Measurements from ENCODE around the gene FAR2.
"Not testable (repeated sequence)": the region's sequence is repeated elsewhere in the genome, so short reads cannot be mapped to it uniquely, and the experiment has no call there.

The FAR2 gene

GRCh38 chr12:29234552-29234951 lies 85.5 kb downstream of the FAR2 start:
- no peak for DNase-seq (ENCODE audit: low read depth in 3 of 3)

GRCh38 chr12:29234965-29235626 lies 86.0 kb downstream of the FAR2 start:
- no peak for DNase-seq (ENCODE audit: low read depth in 3 of 3)

GRCh38 chr12:29238822-29239291 lies 89.8 kb downstream of the FAR2 start:
- no peak for DNase-seq (ENCODE audit: low read depth in 3 of 3)

- DNase-seq (ENCODE audit: low read depth in 3 of 3): no peak
These were observed 90.3 kb downstream of the FAR2 start for GRCh38 chr12:29239336-29239735.

- DNase-seq (ENCODE audit: low read depth in 3 of 3): no peak
These were observed 91.4 kb downstream of the FAR2 start for GRCh38 chr12:29240441-29240840.

- DNase-seq (ENCODE audit: low read depth in 3 of 3): no peak
These were observed 92.9 kb downstream of the FAR2 start for GRCh38 chr12:29241821-29242591.

- DNase-seq (ENCODE audit: low read depth in 3 of 3): no peak
These were observed 93.9 kb downstream of the FAR2 start for GRCh38 chr12:29242921-29243431.

GRCh38 chr12:29244159-29244765 lies 95.2 kb downstream of the FAR2 start:
- no peak for DNase-seq (ENCODE audit: low read depth in 3 of 3)

GRCh38 chr12:29245246-29245645 lies 96.2 kb downstream of the FAR2 start:
- DNase-seq (ENCODE audit: low read depth in 3 of 3): no peak

GRCh38 chr12:29249930-29250329 lies 100.9 kb downstream of the FAR2 start:
- no peak for DNase-seq (ENCODE audit: low read depth in 3 of 3)

GRCh38 chr12:29253906-29254625 lies 105.0 kb downstream of the FAR2 start:
- DNase-seq (ENCODE audit: low read depth in 3 of 3): no peak

- DNase-seq (ENCODE audit: low read depth in 3 of 3): no peak
These were observed 106.0 kb downstream of the FAR2 start for GRCh38 chr12:29255042-29255441.

- DNase-seq (ENCODE audit: low read depth in 3 of 3): no peak
These were observed 107.5 kb downstream of the FAR2 start for GRCh38 chr12:29256598-29256997.

- DNase-seq (ENCODE audit: low read depth in 3 of 3): not testable (repeated sequence)
These were observed 108.6 kb downstream of the FAR2 start for GRCh38 chr12:29257687-29258086.

- no peak for DNase-seq (ENCODE audit: low read depth in 3 of 3)
These were observed 115.3 kb downstream of the FAR2 start for GRCh38 chr12:29264424-29264823.

- DNase-seq (ENCODE audit: low read depth in 3 of 3): no peak
These were observed 120.8 kb downstream of the FAR2 start for GRCh38 chr12:29269706-29270408.

- DNase-seq (ENCODE audit: low read depth in 3 of 3): no peak
These were observed 121.4 kb downstream of the FAR2 start for GRCh38 chr12:29270446-29270845.

GRCh38 chr12:29273178-29273843 lies 124.2 kb downstream of the FAR2 start:
- DNase-seq (ENCODE audit: low read depth in 3 of 3): no peak

GRCh38 chr12:29275834-29276233 lies 126.8 kb downstream of the FAR2 start:
- no peak for DNase-seq (ENCODE audit: low read depth in 3 of 3)

GRCh38 chr12:29277231-29277630 lies 128.2 kb downstream of the FAR2 start:
- no peak for DNase-seq (ENCODE audit: low read depth in 3 of 3)

All from stimulated activated CD4-positive, alpha-beta T cell treated with anti-CD3 and anti-CD28 coated beads, TNF-alpha, amount 100 ng/mL, for 4 hours (primary cell).